CD4-positive, alpha-beta T cell treated with Interleukin-6 at 100 ng/mL for 8 hours (primary cell): ENCODE data around the gene NUP58.
"Not testable (repeated sequence)": the region's sequence is repeated elsewhere in the genome, so short reads cannot be mapped to it uniquely, and the experiment has no call there.

ENCODE experiments used
- DNase-seq: peaks from one replicate; pipeline ENCODE4 v3.0.0-alpha.2; 2020; ENCODE audit warnings: mixed read lengths, low spot score

Gene NUP58

DNA sequence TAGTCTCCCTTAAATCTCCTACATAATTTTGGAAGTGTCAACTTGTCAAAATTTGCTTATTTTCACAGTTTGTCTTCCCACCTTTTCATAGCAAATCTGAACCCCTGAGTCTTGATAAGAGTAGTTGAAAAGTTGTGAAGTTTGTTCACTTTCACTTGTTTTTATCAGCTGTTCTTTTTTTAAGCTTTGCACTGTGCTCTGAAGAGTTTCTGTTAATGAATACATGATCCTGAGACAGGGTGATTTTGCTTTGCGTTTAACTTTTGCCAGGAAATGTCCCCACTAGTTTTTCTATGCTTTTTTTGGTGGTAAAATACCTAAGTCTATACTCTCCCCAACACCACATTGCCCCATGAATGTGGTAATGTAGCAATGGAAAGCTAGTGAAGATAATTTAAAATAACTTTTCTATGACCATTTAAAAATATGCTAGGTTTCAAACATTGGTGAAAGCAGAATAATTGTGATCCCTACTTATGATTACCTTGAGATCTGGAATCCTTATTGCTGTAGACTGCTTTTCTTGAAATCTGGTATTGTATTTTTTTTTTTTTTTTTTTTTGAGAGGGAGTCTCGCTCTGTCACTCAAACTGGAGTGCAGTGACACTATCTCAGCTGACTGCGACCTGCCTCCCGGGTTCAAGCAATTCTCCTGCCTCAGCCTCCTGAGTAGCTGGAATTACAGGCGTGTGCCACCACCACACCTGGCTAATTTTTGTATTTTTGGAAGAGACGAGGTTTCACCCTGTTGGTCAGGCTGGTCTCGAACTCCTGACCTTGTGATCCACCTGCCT, 5.4 kb downstream of the NUP58 start:
- DNase-seq = no peak

DNA sequence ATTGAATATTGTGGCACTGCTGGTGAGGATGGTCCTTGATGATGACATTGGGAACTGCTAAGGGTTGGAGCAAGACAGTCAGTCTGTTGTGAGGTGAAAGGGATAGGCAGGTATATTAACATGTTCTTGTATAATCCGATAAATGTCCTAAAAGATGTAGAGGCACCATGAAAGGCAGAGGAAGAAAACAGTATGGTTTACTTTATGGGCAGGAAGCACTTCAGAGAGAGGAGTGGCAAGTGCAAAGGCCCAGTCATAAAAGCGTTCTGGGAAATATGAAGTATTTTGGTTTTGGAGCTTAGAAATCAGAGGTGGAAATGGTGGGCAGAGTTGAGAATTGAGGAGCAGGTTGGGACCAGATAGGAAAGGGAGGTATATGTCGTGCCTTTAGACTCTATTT, 9.5 kb downstream of the NUP58 start:
- no peak for DNase-seq

DNA sequence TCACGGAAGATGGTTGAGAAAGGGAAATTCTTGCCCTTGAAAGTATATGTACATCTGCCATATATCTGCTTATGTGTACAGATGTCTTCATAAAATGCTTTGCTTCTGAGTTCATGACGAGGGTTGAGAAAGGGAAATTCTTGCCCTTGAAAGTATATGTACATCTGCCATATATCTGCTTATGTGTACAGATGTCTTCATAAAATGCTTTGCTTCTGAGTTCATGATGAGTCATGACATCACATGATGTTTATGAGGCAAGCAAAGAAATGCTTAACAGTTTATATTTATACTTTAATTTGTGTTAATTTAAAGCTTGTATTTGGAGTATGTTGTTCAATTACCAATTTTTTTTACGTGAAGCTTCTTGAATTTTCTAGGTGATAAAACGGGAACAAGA, 17.5 kb downstream of the NUP58 start:
- not testable (repeated sequence) for DNase-seq

- DNase-seq = no peak
These were observed 18.3 kb downstream of the NUP58 start for GRCh38 chr13:25319771-25320170.

DNA sequence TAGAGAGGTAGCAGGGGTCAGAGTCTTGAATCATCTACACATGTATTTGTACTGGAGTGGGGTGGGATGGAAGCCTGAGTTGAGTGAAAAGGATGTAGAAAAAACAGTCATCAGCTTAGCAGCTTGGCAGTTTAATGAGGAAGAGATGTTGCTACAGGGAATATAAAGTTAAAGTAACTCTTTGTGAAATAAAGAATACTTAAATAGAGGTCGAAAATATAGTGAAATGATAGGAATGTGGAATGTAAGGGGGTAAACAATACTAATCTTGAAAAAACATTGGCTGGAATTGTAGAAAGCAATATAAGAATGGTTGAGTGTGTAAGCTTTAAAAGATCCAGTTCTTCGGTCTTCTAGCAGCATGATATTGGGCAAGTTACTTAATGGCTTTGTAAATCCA, 22.7 kb downstream of the NUP58 start:
- DNase-seq = no peak

DNA sequence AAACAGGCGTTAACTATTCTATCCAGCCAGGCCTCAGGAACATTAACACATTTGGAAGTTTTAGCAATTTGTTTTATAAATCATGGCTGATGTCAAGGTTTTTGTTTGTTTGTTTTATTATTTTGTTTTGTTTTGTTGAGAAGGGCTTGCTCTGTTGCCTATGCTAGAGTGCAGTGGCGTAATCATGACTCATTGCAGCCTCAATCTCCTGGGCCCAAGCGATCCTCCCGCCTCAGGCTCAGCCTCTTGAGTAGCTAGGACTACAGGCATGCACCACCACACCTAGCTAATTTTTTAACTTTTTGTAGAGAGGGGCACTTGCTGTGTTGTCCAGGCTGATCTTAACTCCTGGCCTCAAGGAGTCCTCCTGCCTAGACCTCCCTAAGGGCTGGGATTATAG, 28.3 kb downstream of the NUP58 start:
- DNase-seq = no peak

DNA sequence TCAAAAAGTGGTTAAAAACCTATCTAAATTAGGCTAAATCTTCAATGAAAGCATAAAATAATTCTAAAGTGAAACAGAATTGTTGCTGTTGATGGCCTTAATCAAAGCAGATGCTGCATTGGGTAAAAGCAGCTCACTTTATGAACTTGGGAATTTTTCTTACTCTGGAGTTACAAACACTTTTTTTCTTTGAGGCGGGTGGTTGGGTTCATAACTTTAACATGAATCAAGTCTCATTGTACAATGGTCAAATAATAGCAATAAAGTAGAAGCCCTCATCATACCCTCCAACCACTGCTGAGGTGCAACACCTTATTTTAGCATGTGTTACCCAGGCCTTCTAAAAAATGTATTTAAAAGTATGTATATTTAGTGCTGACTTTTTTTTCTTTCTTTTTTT, 29.1 kb downstream of the NUP58 start:
- no peak for DNase-seq

- no peak for DNase-seq
These were observed 34.4 kb downstream of the NUP58 start for GRCh38 chr13:25335856-25336255.

DNA sequence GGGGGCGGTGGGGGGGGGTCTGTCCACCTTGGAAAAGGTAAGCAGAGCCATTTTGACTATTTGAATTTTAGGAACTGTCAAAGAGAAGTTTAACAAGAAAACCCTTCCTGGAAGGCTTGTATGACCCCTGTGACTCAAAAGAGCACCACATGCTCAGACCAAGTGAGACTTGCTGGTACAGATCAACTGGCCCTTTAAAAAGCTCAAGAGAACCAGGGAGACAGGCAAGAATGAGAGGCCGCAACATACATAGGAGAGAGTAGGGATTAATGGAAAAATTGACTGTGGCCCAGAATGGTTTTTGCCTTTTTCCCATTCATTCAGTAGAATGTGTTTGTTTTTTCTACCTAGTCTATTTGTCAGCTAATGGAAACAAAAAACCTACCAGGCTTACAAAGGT, 44.2 kb downstream of the NUP58 start:
- no peak for DNase-seq

GRCh38 chr13:25347151-25347550, 45.7 kb downstream of the NUP58 start:
- DNase-seq = no peak

GRCh38 chr13:25351404-25351803, 50.0 kb downstream of the NUP58 start:
- no peak for DNase-seq

GRCh38 chr13:25352230-25352629, 50.8 kb downstream of the NUP58 start:
- DNase-seq = no peak

DNA sequence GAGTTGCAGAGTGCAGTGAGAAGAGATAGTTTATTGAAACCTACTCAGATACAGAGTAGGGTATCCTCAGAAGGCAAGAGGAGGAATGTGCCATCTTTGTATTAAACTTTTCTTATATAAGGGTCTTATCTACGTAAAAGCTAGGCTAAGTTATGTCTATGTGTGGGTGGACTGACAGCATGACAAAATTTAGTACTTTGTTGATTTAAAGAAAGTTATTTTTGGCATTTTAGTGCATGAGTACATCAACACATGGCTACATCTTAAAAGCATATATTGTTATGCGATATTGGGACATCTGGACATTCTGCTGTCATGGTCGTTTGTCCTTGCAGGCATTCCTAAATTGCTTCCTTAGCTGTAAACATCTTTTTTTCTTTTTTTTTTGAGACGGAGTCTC, 51.4 kb downstream of the NUP58 start:
- DNase-seq = no peak

DNA sequence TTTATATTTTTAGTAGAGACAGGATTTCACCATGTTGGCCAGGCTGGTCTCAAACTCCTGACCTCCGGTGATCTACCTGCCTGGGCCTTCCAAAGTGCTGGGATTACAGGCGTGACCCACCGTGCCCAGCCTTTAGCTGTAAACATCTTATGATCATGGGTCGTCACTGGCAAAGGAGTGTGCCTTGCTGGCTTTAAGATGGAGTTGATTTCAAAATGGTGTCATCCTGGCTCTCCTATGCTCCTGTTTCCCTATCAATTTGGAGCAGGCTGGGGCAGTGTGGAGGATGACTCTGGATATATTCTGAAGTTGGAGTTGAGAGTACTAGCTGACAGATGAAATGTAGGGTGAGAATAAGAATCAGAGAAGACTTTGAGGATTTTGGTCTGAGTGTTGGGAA, 51.9 kb downstream of the NUP58 start:
- no peak for DNase-seq

GRCh38 chr13:25354377-25354776, 53.0 kb downstream of the NUP58 start:
- no peak for DNase-seq

- not testable (repeated sequence) for DNase-seq
These were observed 59.0 kb downstream of the NUP58 start for GRCh38 chr13:25360443-25360842.

DNA sequence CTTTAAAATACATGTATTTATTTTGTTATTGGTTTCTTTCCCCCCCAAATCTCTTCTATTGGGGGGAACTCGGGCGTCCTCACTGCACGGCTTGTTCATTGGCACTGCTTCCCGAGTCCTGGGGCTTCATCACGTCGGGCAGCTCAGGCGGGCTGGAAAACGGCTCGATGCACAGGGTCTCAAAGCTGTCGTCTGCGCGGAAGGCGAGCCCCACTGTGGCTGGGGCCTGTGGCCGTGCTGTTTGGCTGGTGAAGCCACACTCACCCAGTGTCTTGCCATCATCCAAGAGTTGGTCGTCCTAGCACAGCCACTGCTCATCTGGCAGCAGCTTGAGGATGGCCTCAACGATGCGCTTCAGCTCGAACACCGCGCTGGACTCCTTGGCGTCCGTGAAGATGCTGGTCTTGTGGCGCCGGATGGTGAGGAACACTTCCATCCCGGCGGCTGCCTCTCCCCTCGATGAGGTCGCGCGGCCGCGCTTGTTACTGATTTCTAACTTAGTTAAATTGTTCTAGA, 64.4 kb downstream of the NUP58 start:
- no peak for DNase-seq

- no peak for DNase-seq
These were observed 69.9 kb downstream of the NUP58 start for GRCh38 chr13:25371158-25371874.

GRCh38 chr13:25371875-25372283, 70.5 kb downstream of the NUP58 start, which contains the start of gene ATP8A2:
TSS of gene ATP8A2 (plus strand) at chr13:25371974. CDS start at chr13:25372213, 239 bp downstream.
- no peak for DNase-seq

DNA sequence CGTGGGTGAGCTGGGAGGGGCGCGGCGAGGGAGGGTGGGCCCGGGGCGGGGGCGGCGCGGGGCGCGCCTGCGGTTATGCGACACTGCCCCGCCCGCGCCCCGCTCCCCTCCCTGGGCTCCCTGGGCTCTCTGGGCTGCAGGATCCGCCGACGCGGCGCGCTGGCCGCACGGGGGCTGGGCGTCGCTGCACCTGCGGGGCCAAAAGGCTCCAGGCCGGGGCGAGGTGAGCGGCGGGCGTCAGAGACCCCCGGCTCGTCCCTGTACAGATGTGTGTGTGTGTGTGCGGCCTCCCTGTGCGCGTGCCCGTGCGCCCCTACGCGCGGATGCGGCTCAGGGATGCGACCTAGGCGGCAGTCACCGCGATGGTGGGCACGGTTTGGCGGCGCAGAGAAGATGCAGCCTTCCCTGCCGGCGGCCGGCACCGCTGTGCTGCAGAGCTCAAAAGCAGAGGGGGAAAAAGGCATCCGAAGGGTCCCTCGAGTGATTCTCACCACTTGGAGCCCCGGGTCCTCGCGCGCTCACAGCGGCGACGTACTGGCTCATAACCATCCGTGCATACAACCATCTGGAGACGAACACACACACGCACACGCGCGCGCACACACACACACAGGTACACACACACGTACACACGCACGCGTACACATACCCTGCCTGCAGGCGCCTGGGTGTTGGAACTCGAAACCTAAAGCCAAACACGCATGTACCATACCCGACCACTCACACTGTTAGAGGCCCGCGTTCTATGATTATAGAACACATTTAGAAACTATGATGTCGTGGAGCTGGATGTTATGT, 71.1 kb downstream of the NUP58 start:
- no peak for DNase-seq

DNA sequence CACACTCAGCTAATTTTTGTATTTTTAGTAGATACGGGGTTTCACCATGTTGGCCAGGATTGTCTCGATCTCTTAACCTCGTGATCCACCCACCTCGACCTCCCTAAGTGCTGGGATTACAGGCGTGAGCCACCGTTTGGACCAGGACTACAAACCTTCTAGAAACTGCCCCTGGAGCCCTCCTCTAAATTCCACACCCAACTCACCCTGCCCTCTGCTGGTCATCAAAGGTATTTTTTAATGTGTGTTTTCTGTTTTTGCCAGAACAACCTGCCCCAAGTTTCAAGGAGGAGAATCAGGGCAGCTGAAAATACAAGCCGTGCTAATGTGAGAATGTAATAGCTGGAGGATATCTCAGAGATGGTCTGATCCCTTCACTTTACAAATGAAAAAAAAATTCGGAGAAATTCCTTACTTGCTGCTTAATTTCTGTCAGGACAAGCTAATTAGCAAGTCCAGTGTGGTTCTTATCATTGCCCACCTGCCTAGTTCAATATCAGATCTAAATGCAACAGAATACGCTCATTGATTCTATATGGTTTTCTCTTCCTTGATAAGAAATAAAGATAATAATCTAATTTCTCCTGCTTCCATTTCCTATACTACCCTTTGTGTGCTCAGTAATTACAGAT, 74.4 kb downstream of the NUP58 start:
- DNase-seq = peak; percentile 31
